NCI-H748 (cell line): Measurements from ENCODE around the gene OR6F1.
"Not testable (repeated sequence)": the region's sequence is repeated elsewhere in the genome, so short reads cannot be mapped to it uniquely, and the experiment has no call there.

ENCODE experiments used
- DNase-seq: peaks from one replicate; lab custom pipeline; 2025; ENCODE audit not compliant: unreplicated experiment; lab: John Stamatoyannopoulos, UW

The OR6F1 gene

GRCh38 chr1:247716546-247716945 is at the start of gene OR6F1:
Gene OR6F1, minus strand, starts transcription at chr1:247716646. Its CDS starts 3,891 bp downstream, at chr1:247712755.
- DNase-seq: no peak

GRCh38 chr1:247760456-247760855 is 44.0 kb upstream of the OR6F1 start, which contains the start of gene OR1C1:
Gene OR1C1, minus strand, starts transcription at chr1:247760556. Its CDS starts 2,150 bp downstream, at chr1:247758406.
- no peak for DNase-seq

GRCh38 chr1:247754311-247754710 is 37.9 kb upstream of the OR6F1 start:
- not testable (repeated sequence) for DNase-seq

- no peak for DNase-seq
Measured at GRCh38 chr1:247749870-247750269, 33.4 kb upstream of the OR6F1 start.

GRCh38 chr1:247748041-247748440 is 31.6 kb upstream of the OR6F1 start, which contains the start of gene OR14A2:
Gene OR14A2, minus strand, starts transcription at chr1:247748141.
- no peak for DNase-seq

GRCh38 chr1:247747616-247748015 is 31.2 kb upstream of the OR6F1 start:
- DNase-seq: no peak

GRCh38 chr1:247746391-247746935 is 30.0 kb upstream of the OR6F1 start:
- DNase-seq: no peak

- not testable (repeated sequence) for DNase-seq
Measured at GRCh38 chr1:247742215-247742760, 25.8 kb upstream of the OR6F1 start.

GRCh38 chr1:247741756-247742155 is 25.3 kb upstream of the OR6F1 start:
- DNase-seq: no peak

- no peak for DNase-seq
Measured at GRCh38 chr1:247740721-247741120, 24.3 kb upstream of the OR6F1 start.

GRCh38 chr1:247738315-247738714 is 21.9 kb upstream of the OR6F1 start, which contains the start of gene OR14K1:
Gene OR14K1, plus strand, starts transcription at chr1:247738615. Its CDS starts 0 bp downstream, at chr1:247738615.
- no peak for DNase-seq

- DNase-seq: no peak
Measured at GRCh38 chr1:247721222-247721621, 4.8 kb upstream of the OR6F1 start.

- no peak for DNase-seq
Measured at GRCh38 chr1:247713753-247714152, 2.7 kb downstream of the OR6F1 start.

GRCh38 chr1:247710681-247711080 is 5.8 kb downstream of the OR6F1 start:
- DNase-seq: not testable (repeated sequence)

GRCh38 chr1:247701338-247701737 is 15.1 kb downstream of the OR6F1 start:
- DNase-seq: no peak

GRCh38 chr1:247681288-247681897 is 35.1 kb downstream of the OR6F1 start:
- peak; percentile 72 for DNase-seq

GRCh38 chr1:247680171-247680570 is 36.3 kb downstream of the OR6F1 start:
- DNase-seq: no peak

- DNase-seq: no peak
Measured at GRCh38 chr1:247679639-247680038, 36.8 kb downstream of the OR6F1 start, which contains the start of gene OR13G1. Gene OR13G1, minus strand, starts transcription at chr1:247679739. Its CDS starts 6,698 bp downstream, at chr1:247673041.

GRCh38 chr1:247669225-247669624 is 47.2 kb downstream of the OR6F1 start:
- DNase-seq: no peak
